Mesenteric fat pad (tissue), 1 donor: ENCODE data around the gene UBE2K. TPM values are rescaled to one million over a fixed set of nuclear protein-coding genes. Genes with fewer than 3 reads are reported as not detected.
"Not testable (repeated sequence)": the region's sequence is repeated elsewhere in the genome, so short reads cannot be mapped to it uniquely, and the experiment has no call there.

ENCODE experiments used
- DNase-seq: peaks from one replicate; pipeline ENCODE4 v3.0.0-alpha.2; 2020; ENCODE audit warnings: low spot score
- long read RNA-seq: library from polyadenylated mRNA; unstranded; transcript quantifications from one replicate; pipeline ENCODE4 v2.0.0, GENCODE V29; 2020
- total RNA-seq: library from RNA; stranded (reverse); fragmentation: NEBNext Ultra II Directional; extraction: Animal tissue kit (Norgen Biotek cat#: 25700); gene quantifications from one replicate; pipeline ENCODE4 v1.2.1, GENCODE V29; 2021
- donor health status: DM: yes; HTN: yes; CAD: no.

Gene UBE2K
- 71.8 TPM for total RNA-seq
- long read RNA-seq, full-length matches to known transcripts = 29 of 48 reads
- long read RNA-seq, partial matches to known transcripts = 4 of 48 reads
- long read RNA-seq, other reads (novel, unspliced or antisense) = 15 of 48 reads

GRCh38 chr4:39697740-39698423 lies at the start of gene UBE2K:
Gene UBE2K, plus strand, starts transcription at chr4:39698136. Its CDS starts 192 bp downstream, at chr4:39698328.
- DNase-seq = peak; percentile 98

GRCh38 chr4:39648213-39648612 lies 49.7 kb upstream of the UBE2K start:
- no peak for DNase-seq

GRCh38 chr4:39648827-39649558 lies 48.9 kb upstream of the UBE2K start:
- DNase-seq = no peak

GRCh38 chr4:39649639-39650265 lies 48.2 kb upstream of the UBE2K start:
- no peak for DNase-seq

- DNase-seq = not testable (repeated sequence)
Measured at GRCh38 chr4:39651586-39651985, 46.4 kb upstream of the UBE2K start.

GRCh38 chr4:39655211-39655610 lies 42.7 kb upstream of the UBE2K start:
- DNase-seq = no peak

GRCh38 chr4:39655876-39656275 lies 42.1 kb upstream of the UBE2K start:
- DNase-seq = no peak

- not testable (repeated sequence) for DNase-seq
Measured at GRCh38 chr4:39656638-39657037, 41.3 kb upstream of the UBE2K start.

- DNase-seq = no peak
Measured at GRCh38 chr4:39657465-39657864, 40.5 kb upstream of the UBE2K start.

- DNase-seq = no peak
Measured at GRCh38 chr4:39658756-39659155, 39.2 kb upstream of the UBE2K start.

- no peak for DNase-seq
Measured at GRCh38 chr4:39660045-39660444, 37.9 kb upstream of the UBE2K start.

- DNase-seq = no peak
Measured at GRCh38 chr4:39660757-39661156, 37.2 kb upstream of the UBE2K start.

GRCh38 chr4:39662683-39663082 lies 35.3 kb upstream of the UBE2K start:
- DNase-seq = no peak

- no peak for DNase-seq
Measured at GRCh38 chr4:39664828-39665731, 32.9 kb upstream of the UBE2K start.

- DNase-seq = no peak
Measured at GRCh38 chr4:39667706-39668105, 30.2 kb upstream of the UBE2K start.

GRCh38 chr4:39668887-39669286 lies 29.0 kb upstream of the UBE2K start:
- no peak for DNase-seq

GRCh38 chr4:39670296-39670695 lies 27.6 kb upstream of the UBE2K start:
- not testable (repeated sequence) for DNase-seq

GRCh38 chr4:39675681-39676080 lies 22.3 kb upstream of the UBE2K start:
- not testable (repeated sequence) for DNase-seq

GRCh38 chr4:39681003-39681402 lies 16.9 kb upstream of the UBE2K start:
- not testable (repeated sequence) for DNase-seq

- no peak for DNase-seq
Measured at GRCh38 chr4:39682138-39682537, 15.8 kb upstream of the UBE2K start.

GRCh38 chr4:39685990-39686389 lies 11.9 kb upstream of the UBE2K start:
- DNase-seq = no peak
